Measurements from ENCODE around the gene MFSD1. TPM values are rescaled to one million over a fixed set of nuclear protein-coding genes. Genes with fewer than 3 reads are reported as not detected.

The MFSD1 gene
- total RNA-seq, 1 experiment from 2014 or later, result 45.3 TPM

DNA sequence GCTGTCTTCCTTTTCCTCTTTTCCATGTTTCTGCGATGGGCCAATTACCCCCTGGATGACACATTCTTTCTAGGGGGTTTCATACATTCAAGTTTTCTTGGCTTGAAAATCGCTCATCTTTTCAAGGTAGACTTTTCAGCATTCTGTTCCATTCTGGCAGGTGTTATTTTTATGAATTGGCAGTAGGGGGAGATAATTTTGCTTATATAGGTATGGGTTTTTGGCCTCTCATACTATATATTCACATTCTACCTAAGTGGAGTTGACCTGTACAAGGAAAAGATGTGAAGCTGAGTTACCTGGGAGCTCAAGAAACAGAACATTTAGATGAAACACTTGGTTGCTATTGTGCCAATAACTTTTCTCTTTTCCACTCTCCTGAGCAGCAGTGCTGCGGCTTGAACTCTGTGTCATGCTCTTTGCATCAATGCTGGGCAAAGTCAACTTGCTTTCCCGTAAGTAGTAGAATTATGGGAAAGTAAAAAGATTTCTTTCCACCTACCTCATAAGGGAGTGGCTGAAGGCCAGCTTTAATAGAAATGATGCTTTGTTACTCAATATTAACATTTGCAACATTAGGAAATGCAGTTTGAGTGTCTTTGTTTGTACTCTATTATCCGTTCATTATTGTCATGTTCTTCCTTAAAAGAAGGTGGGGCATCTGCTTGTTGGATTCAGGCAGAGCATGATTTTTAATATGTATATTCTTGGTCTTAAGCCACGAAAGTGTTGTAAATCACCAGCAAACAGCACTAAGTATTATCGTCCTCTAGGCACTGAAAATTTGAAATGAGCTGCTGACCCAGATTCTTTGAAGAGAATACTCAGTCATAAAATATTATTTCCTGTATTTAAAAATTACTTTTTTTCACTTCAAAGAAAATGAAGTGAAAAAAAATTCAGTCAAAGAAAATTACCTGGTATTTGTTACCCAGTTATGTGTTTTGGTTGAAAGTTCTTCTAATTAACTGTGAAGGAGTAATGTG, 27.7 kb upstream of the MFSD1 start:
- intact Hi-C loops (cut with micrococcal nuclease), result no loop called here
- POLR2A ChIA-PET (ENCODE audit: unreplicated experiment), result no interaction called here
- peak overlapping the region; percentile 96 for H3K9ac ChIP-seq (ENCODE audit: low read length)
- H3K9me3 ChIP-seq (ENCODE audit: low read length), result no peaks in the 10 kb centered on the region
- TF ChIP-seq, protein P1, sequence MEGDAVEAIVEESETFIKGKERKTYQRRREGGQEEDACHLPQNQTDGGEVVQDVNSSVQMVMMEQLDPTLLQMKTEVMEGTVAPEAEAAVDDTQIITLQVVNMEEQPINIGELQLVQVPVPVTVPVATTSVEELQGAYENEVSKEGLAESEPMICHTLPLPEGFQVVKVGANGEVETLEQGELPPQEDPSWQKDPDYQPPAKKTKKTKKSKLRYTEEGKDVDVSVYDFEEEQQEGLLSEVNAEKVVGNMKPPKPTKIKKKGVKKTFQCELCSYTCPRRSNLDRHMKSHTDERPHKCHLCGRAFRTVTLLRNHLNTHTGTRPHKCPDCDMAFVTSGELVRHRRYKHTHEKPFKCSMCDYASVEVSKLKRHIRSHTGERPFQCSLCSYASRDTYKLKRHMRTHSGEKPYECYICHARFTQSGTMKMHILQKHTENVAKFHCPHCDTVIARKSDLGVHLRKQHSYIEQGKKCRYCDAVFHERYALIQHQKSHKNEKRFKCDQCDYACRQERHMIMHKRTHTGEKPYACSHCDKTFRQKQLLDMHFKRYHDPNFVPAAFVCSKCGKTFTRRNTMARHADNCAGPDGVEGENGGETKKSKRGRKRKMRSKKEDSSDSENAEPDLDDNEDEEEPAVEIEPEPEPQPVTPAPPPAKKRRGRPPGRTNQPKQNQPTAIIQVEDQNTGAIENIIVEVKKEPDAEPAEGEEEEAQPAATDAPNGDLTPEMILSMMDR (conservative IDR thresholded peaks at IDR 0.05; ENCODE audit: low read depth, low read length), result peak; percentile 40
- TF ChIP-seq EZH2phosphoT487 (IDR thresholded peaks at IDR 0.05; ENCODE audit: borderline replicate concordance, low read length) (no peak), EZH2 (IDR thresholded peaks at IDR 0.05; ENCODE audit: low read length, unreplicated experiment) (no peak)
- H3K27me3 ChIP-seq (ENCODE audit: low read length), result no peaks in the 10 kb centered on the region
- ATAC-seq (peak; percentile 10; the same call in 1 of the 2 replicates), DNase-seq (peak; percentile 74)
- H3K36me3 ChIP-seq (ENCODE audit: low read depth, low read length), result no peaks in the 10 kb centered on the region
- H3K27ac ChIP-seq (ENCODE audit: low read length), result peak overlapping the region; percentile 100
- H3K9me2 ChIP-seq (replicated peaks; ENCODE audit: low read length), result no peaks in the 10 kb centered on the region
- peak overlapping the region; percentile 23 for H3K4me2 ChIP-seq (ENCODE audit: low read length)
- H2AFZ ChIP-seq (ENCODE audit: low read length), result no peak overlapping the region
- BruUV-seq (replicated peaks), result TSS peak; percentile 34
- CTCF ChIA-PET, result no interaction called here
- no peak overlapping the region for H3K4me3 ChIP-seq (ENCODE audit: low read length)
- peaks cover 7% of the 10 kb centered on the region for H3F3A ChIP-seq (ENCODE audit: low read length, unreplicated experiment)
- peaks cover 56% of the 10 kb centered on the region for H3K4me1 ChIP-seq (ENCODE audit: insufficient read depth, low read length)
- H3K79me2 ChIP-seq (ENCODE audit: low read length), result no peaks in the 10 kb centered on the region
- H4K20me1 ChIP-seq (ENCODE audit: low read length), result no peaks in the 10 kb centered on the region

DNA sequence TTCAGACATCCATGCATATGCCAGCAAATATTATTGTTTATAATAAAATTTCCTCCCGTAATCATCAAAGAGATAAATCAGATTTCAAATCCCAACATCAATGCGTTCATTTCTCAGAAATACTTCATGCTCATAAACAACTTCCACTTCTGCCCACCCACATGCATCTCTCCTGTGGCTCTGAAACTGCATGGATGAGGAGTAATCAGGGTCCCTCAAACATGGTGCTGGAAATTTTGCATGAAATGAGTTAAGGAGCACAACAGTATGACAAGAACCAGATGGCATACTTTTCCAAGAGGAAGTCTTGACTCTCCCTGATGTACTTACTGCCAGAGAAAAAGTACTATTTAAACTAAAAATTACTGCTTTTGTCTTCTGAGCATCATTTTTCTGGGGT, 26.9 kb upstream of the MFSD1 start:
- no peaks in the 10 kb centered on the region for H3K79me2 ChIP-seq (ENCODE audit: low read length)
- no peak for ATAC-seq
- peak overlapping the region; percentile 100 for H3K27ac ChIP-seq (ENCODE audit: low read length)
- ChIA-PET POLR2A (ENCODE audit: unreplicated experiment) (no interaction called here), CTCF (no interaction called here)
- no peak overlapping the region for H2AFZ ChIP-seq (ENCODE audit: low read length)
- intact Hi-C loops (cut with micrococcal nuclease), result no loop called here
- BruUV-seq (replicated peaks), result no TSS peak
- DNase-seq, result no peak
- H3K4me1 ChIP-seq (ENCODE audit: insufficient read depth, low read length), result peaks cover 48% of the 10 kb centered on the region
- H3K27me3 ChIP-seq (ENCODE audit: low read length), result no peaks in the 10 kb centered on the region
- TF ChIP-seq EZH2phosphoT487 (IDR thresholded peaks at IDR 0.05; ENCODE audit: borderline replicate concordance, low read length), result no peak
- TF ChIP-seq EZH2 (IDR thresholded peaks at IDR 0.05; ENCODE audit: low read length, unreplicated experiment), result no peak
- TF ChIP-seq, protein P1 (conservative IDR thresholded peaks at IDR 0.05; ENCODE audit: low read depth, low read length), result no peak
- H3K36me3 ChIP-seq (ENCODE audit: low read depth, low read length), result no peaks in the 10 kb centered on the region
- no peaks in the 10 kb centered on the region for H3K9me2 ChIP-seq (replicated peaks; ENCODE audit: low read length)
- H3F3A ChIP-seq (ENCODE audit: low read length, unreplicated experiment), result peaks cover 1% of the 10 kb centered on the region
- H3K4me2 ChIP-seq (ENCODE audit: low read length), result 0 out of 2 replicates have a peak overlapping the region, but pooled peaks have one; percentile 1
- H3K9ac ChIP-seq (ENCODE audit: low read length), result peak overlapping the region; percentile 96
- no peaks in the 10 kb centered on the region for H4K20me1 ChIP-seq (ENCODE audit: low read length)
- no peak overlapping the region for H3K4me3 ChIP-seq (ENCODE audit: low read length)
- no peaks in the 10 kb centered on the region for H3K9me3 ChIP-seq (ENCODE audit: low read length)
